Muscle of arm (tissue), 12 donors: Measurements from ENCODE around the gene YEATS2. TPM values are rescaled to one million over a fixed set of nuclear protein-coding genes. Genes with fewer than 3 reads are reported as not detected.
"Not testable (repeated sequence)": the region's sequence is repeated elsewhere in the genome, so short reads cannot be mapped to it uniquely, and the experiment has no call there.

Experiments
- DNase-seq: peaks from one replicate; pipeline ENCODE4 v3.0.0-alpha.2; 2013
- polyA plus RNA-seq, 12 donors: library from polyadenylated mRNA; unstranded; fragments of 120-200 nt; gene quantifications; one replicate each; pipeline ENCODE4 v1.2.1, GENCODE V29; 2013; ENCODE audit not compliant: insufficient read length in 12 of 12

Gene YEATS2
- polyA plus RNA-seq, 12 donors: 27.5 to 44.3 (median 30.8) TPM; not detected in 1

- no peak for DNase-seq
These were observed 71.9 kb downstream of the YEATS2 start for GRCh38 chr3:183769453-183769852.

GRCh38 chr3:183774631-183775030 is 77.0 kb downstream of the YEATS2 start:
- DNase-seq: no peak

GRCh38 chr3:183775781-183776180 is 78.2 kb downstream of the YEATS2 start:
- DNase-seq: no peak

- DNase-seq: not testable (repeated sequence)
These were observed 78.9 kb downstream of the YEATS2 start for GRCh38 chr3:183776451-183776850.

GRCh38 chr3:183777016-183777618 is 79.5 kb downstream of the YEATS2 start:
- DNase-seq: no peak

GRCh38 chr3:183779896-183780465 is 82.4 kb downstream of the YEATS2 start:
- DNase-seq: no peak

- DNase-seq: no peak
These were observed 83.6 kb downstream of the YEATS2 start for GRCh38 chr3:183781246-183781645.

- no peak for DNase-seq
These were observed 85.1 kb downstream of the YEATS2 start for GRCh38 chr3:183782576-183783276.

GRCh38 chr3:183784503-183784902 is 86.9 kb downstream of the YEATS2 start:
- DNase-seq: not testable (repeated sequence)

GRCh38 chr3:183789826-183790225 is 92.2 kb downstream of the YEATS2 start:
- DNase-seq: no peak

GRCh38 chr3:183790700-183791099 is 93.1 kb downstream of the YEATS2 start:
- no peak for DNase-seq

GRCh38 chr3:183792976-183793375 is 95.4 kb downstream of the YEATS2 start:
- no peak for DNase-seq

GRCh38 chr3:183794452-183794851 is 96.9 kb downstream of the YEATS2 start:
- no peak for DNase-seq

GRCh38 chr3:183796372-183796771 is 98.8 kb downstream of the YEATS2 start:
- DNase-seq: no peak

- DNase-seq: no peak
These were observed 100.4 kb downstream of the YEATS2 start for GRCh38 chr3:183797996-183798395.

GRCh38 chr3:183799461-183799860 is 101.9 kb downstream of the YEATS2 start:
- no peak for DNase-seq

GRCh38 chr3:183800243-183800863 is 102.8 kb downstream of the YEATS2 start:
- DNase-seq: peak; percentile 25

- DNase-seq: no peak
These were observed 104.0 kb downstream of the YEATS2 start for GRCh38 chr3:183801601-183802000.

GRCh38 chr3:183802989-183803388 is 105.4 kb downstream of the YEATS2 start:
- no peak for DNase-seq

- no peak for DNase-seq
These were observed 109.7 kb downstream of the YEATS2 start for GRCh38 chr3:183807209-183807728.

- DNase-seq: no peak
These were observed 110.3 kb downstream of the YEATS2 start for GRCh38 chr3:183807881-183808280.

- DNase-seq: no peak
These were observed 110.8 kb downstream of the YEATS2 start for GRCh38 chr3:183808355-183808754.

- DNase-seq: no peak
These were observed 111.7 kb downstream of the YEATS2 start for GRCh38 chr3:183809270-183809669.
